ENCODE measurements around the gene IGLON5.
A peak's percentile ranks its signal among the peaks of the same experiment; 100 is the strongest.

IGLON5 gene

GRCh38 chr19:51361239-51361638 lies 49.8 kb downstream of the IGLON5 start:
- no peaks in the 10 kb centered on the region for H3K9me3 ChIP-seq (ENCODE audit: insufficient read depth, low read length)
- H3K4me3 ChIP-seq (ENCODE audit: insufficient read depth, low read length, poor library complexity, severe bottlenecking) = no peak overlapping the region
- H3F3A ChIP-seq (ENCODE audit: insufficient read depth) = peaks cover 4% of the 10 kb centered on the region; the same call in 1 of the 2 replicates
- H3K9ac ChIP-seq (ENCODE audit: low read length) = no peak overlapping the region
- H3K36me3 ChIP-seq (ENCODE audit: low read length) = no peaks in the 10 kb centered on the region
- no peak overlapping the region for H2AFZ ChIP-seq (ENCODE audit: low read depth, low read length, severe bottlenecking)
- TF ChIP-seq EZH2phosphoT487 (conservative IDR thresholded peaks at IDR 0.05; ENCODE audit: low read length) (no peak), CTCF (IDR thresholded peaks at IDR 0.05; ENCODE audit: insufficient read depth, low read length, poor library complexity, severe bottlenecking) (no peak)
- peaks cover 19% of the 10 kb centered on the region; the same call in 1 of the 2 replicates for H3K79me2 ChIP-seq (ENCODE audit: insufficient read depth, low read length)
- H3K27me3 ChIP-seq (ENCODE audit: low read length) = no peaks in the 10 kb centered on the region
- H3K27ac ChIP-seq (ENCODE audit: low read depth, low read length) = no peak overlapping the region
- no peak overlapping the region for H3K4me2 ChIP-seq (ENCODE audit: low read depth, low read length, poor library complexity, severe bottlenecking)
- H4K20me1 ChIP-seq (ENCODE audit: low read depth, low read length) = no peaks in the 10 kb centered on the region
- H3K9me2 ChIP-seq (replicated peaks; ENCODE audit: insufficient read depth, low read length) = no peaks in the 10 kb centered on the region

GRCh38 chr19:51364200-51365106 lies 53.0 kb downstream of the IGLON5 start:
- Histone ChIP-seq H3K27me3 (ENCODE audit: low read length) (no peaks in the 10 kb centered on the region), H3F3A (ENCODE audit: insufficient read depth) (peaks cover 4% of the 10 kb centered on the region; the same call in 1 of the 2 replicates), H3K27ac (ENCODE audit: low read depth, low read length) (no peak overlapping the region), H3K36me3 (ENCODE audit: low read length) (no peaks in the 10 kb centered on the region), H4K20me1 (ENCODE audit: low read depth, low read length) (no peaks in the 10 kb centered on the region), H3K79me2 (ENCODE audit: insufficient read depth, low read length) (peaks cover 19% of the 10 kb centered on the region; the same call in 1 of the 2 replicates), H3K9me3 (ENCODE audit: insufficient read depth, low read length) (no peaks in the 10 kb centered on the region), H3K4me3 (ENCODE audit: insufficient read depth, low read length, poor library complexity, severe bottlenecking) (no peak overlapping the region), H3K9ac (ENCODE audit: low read length) (no peak overlapping the region), H3K4me2 (ENCODE audit: low read depth, low read length, poor library complexity, severe bottlenecking) (peak overlapping the region; percentile 2), H2AFZ (ENCODE audit: low read depth, low read length, severe bottlenecking) (no peak overlapping the region), H3K9me2 (replicated peaks; ENCODE audit: insufficient read depth, low read length) (no peaks in the 10 kb centered on the region)
- TF ChIP-seq EZH2phosphoT487 (conservative IDR thresholded peaks at IDR 0.05; ENCODE audit: low read length) = no peak
- no peak for TF ChIP-seq CTCF (IDR thresholded peaks at IDR 0.05; ENCODE audit: insufficient read depth, low read length, poor library complexity, severe bottlenecking)

- Histone ChIP-seq H3K9me2 (replicated peaks; ENCODE audit: insufficient read depth, low read length) (no peaks in the 10 kb centered on the region), H3K4me2 (ENCODE audit: low read depth, low read length, poor library complexity, severe bottlenecking) (peak overlapping the region; percentile 95), H4K20me1 (ENCODE audit: low read depth, low read length) (no peaks in the 10 kb centered on the region), H3F3A (ENCODE audit: insufficient read depth) (peaks cover 4% of the 10 kb centered on the region; the same call in 1 of the 2 replicates), H3K36me3 (ENCODE audit: low read length) (no peaks in the 10 kb centered on the region), H2AFZ (ENCODE audit: low read depth, low read length, severe bottlenecking) (peak overlapping the region; percentile 93), H3K79me2 (ENCODE audit: insufficient read depth, low read length) (peaks cover 19% of the 10 kb centered on the region; the same call in 1 of the 2 replicates), H3K27ac (ENCODE audit: low read depth, low read length) (peak overlapping the region; percentile 70), H3K9ac (ENCODE audit: low read length) (peak overlapping the region; percentile 97), H3K4me3 (ENCODE audit: insufficient read depth, low read length, poor library complexity, severe bottlenecking) (peak overlapping the region; percentile 76), H3K27me3 (ENCODE audit: low read length) (no peaks in the 10 kb centered on the region), H3K9me3 (ENCODE audit: insufficient read depth, low read length) (no peaks in the 10 kb centered on the region)
- no peak for TF ChIP-seq CTCF (IDR thresholded peaks at IDR 0.05; ENCODE audit: insufficient read depth, low read length, poor library complexity, severe bottlenecking)
- TF ChIP-seq EZH2phosphoT487 (conservative IDR thresholded peaks at IDR 0.05; ENCODE audit: low read length) = no peak
Observed at GRCh38 chr19:51365211-51365964, 53.9 kb downstream of the IGLON5 start.

Measured in SU-DHL-6 (cell line).